Measurements from ENCODE around the gene LRRC57.

GRCh38 chr15:42576776-42577175 lies 28.2 kb upstream of the LRRC57 start:
- TF ChIP-seq, protein P1, sequence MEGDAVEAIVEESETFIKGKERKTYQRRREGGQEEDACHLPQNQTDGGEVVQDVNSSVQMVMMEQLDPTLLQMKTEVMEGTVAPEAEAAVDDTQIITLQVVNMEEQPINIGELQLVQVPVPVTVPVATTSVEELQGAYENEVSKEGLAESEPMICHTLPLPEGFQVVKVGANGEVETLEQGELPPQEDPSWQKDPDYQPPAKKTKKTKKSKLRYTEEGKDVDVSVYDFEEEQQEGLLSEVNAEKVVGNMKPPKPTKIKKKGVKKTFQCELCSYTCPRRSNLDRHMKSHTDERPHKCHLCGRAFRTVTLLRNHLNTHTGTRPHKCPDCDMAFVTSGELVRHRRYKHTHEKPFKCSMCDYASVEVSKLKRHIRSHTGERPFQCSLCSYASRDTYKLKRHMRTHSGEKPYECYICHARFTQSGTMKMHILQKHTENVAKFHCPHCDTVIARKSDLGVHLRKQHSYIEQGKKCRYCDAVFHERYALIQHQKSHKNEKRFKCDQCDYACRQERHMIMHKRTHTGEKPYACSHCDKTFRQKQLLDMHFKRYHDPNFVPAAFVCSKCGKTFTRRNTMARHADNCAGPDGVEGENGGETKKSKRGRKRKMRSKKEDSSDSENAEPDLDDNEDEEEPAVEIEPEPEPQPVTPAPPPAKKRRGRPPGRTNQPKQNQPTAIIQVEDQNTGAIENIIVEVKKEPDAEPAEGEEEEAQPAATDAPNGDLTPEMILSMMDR (IDR thresholded peaks at IDR 0.05; ENCODE audit: control extremely low read depth in 1 of 3, insufficient read depth in 1 of 3, low read depth in 1 of 3, low read length in 3 of 3): no peak
- no peak for TF ChIP-seq SUZ12 (IDR thresholded peaks at IDR 0.05; ENCODE audit: low read length)
- TF ChIP-seq EZH2 (IDR thresholded peaks at IDR 0.05; ENCODE audit: low read depth, low read length, severe bottlenecking): no peak
